Fibroblast of gingiva (primary cell): Measurements from ENCODE around the gene RAD51D.
"Not testable (repeated sequence)": the region's sequence is repeated elsewhere in the genome, so short reads cannot be mapped to it uniquely, and the experiment has no call there.

Source experiments
- DNase-seq: peaks from one replicate; pipeline ENCODE4 v3.0.0-alpha.2; 2011; ENCODE audit warnings: low read depth

The RAD51D gene

GRCh38 chr17:35119370-35120165 is at the start of gene RAD51D:
Gene RAD51D, minus strand, starts transcription at chr17:35119860. Its CDS starts 247 bp downstream, at chr17:35119613.
- peak; percentile 60 for DNase-seq

- no peak for DNase-seq
Observed at GRCh38 chr17:35167666-35168065, 48.0 kb upstream of the RAD51D start.

- no peak for DNase-seq
Observed at GRCh38 chr17:35167046-35167445, 47.4 kb upstream of the RAD51D start.

GRCh38 chr17:35166526-35166925 is 46.9 kb upstream of the RAD51D start:
- DNase-seq, result no peak

GRCh38 chr17:35164716-35165115 is 45.1 kb upstream of the RAD51D start:
- DNase-seq, result no peak

- no peak for DNase-seq
Observed at GRCh38 chr17:35163886-35164285, 44.2 kb upstream of the RAD51D start.

- DNase-seq, result no peak
Observed at GRCh38 chr17:35162755-35163154, 43.1 kb upstream of the RAD51D start.

- DNase-seq, result no peak
Observed at GRCh38 chr17:35161281-35161761, 41.7 kb upstream of the RAD51D start.

GRCh38 chr17:35160354-35161201 is 40.9 kb upstream of the RAD51D start:
- DNase-seq, result no peak

- DNase-seq, result no peak
Observed at GRCh38 chr17:35159940-35160339, 40.3 kb upstream of the RAD51D start.

GRCh38 chr17:35155246-35155645 is 35.6 kb upstream of the RAD51D start:
- DNase-seq, result no peak

- no peak for DNase-seq
Observed at GRCh38 chr17:35154196-35155165, 34.8 kb upstream of the RAD51D start.

GRCh38 chr17:35152421-35153140 is 32.9 kb upstream of the RAD51D start:
- no peak for DNase-seq

GRCh38 chr17:35151080-35151479 is 31.4 kb upstream of the RAD51D start:
- not testable (repeated sequence) for DNase-seq

- DNase-seq, result no peak
Observed at GRCh38 chr17:35149941-35150340, 30.3 kb upstream of the RAD51D start.

- no peak for DNase-seq
Observed at GRCh38 chr17:35148144-35148543, 28.5 kb upstream of the RAD51D start.

- no peak for DNase-seq
Observed at GRCh38 chr17:35147375-35147905, 27.8 kb upstream of the RAD51D start, which contains the start of gene UNC45B. Gene UNC45B, plus strand, starts transcription at chr17:35147817. Its CDS starts 447 bp downstream, at chr17:35148264.

GRCh38 chr17:35146214-35146833 is 26.7 kb upstream of the RAD51D start:
- no peak for DNase-seq

- DNase-seq, result no peak
Observed at GRCh38 chr17:35144840-35145239, 25.2 kb upstream of the RAD51D start.

- DNase-seq, result no peak
Observed at GRCh38 chr17:35142467-35142796, 22.8 kb upstream of the RAD51D start.
